HG03457 (cell line): ENCODE measurements around the gene HCN4.

Source experiments
- ATAC-seq: cut with Tn5 transposase; IDR thresholded peaks from one replicate; pipeline ENCODE4 v1.9.1; 2021; ENCODE audit warnings: moderate number of reproducible peaks; ENCODE audit not compliant: unreplicated experiment

HCN4 gene

DNA sequence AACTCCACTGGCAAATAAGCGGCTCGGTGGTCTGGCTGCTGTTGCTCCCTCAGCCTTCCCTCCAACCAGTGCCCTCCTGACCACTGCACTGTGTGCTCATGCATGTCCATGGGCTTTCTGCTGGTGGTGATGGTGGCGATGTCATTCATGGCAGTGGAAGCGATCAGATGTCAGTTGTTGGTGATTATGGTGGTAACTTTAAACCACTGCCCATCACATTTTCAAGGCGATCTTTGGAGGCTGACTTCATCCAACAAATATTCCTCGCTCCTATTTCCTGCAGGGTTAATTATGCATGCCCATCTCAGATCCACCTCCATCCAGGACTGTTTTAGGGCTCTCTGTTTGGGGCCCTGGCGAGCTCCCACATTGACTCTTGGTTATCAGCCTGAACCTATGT lies 13.4 kb upstream of the HCN4 start:
- no peak for ATAC-seq

- no peak for ATAC-seq
Observed at GRCh38 chr15:73380661-73381060, 11.9 kb upstream of the HCN4 start.

- no peak for ATAC-seq
Observed at GRCh38 chr15:73378089-73378488, 9.3 kb upstream of the HCN4 start.

GRCh38 chr15:73375755-73376305 lies 7.1 kb upstream of the HCN4 start:
- no peak for ATAC-seq

GRCh38 chr15:73375012-73375411 lies 6.3 kb upstream of the HCN4 start:
- no peak for ATAC-seq

DNA sequence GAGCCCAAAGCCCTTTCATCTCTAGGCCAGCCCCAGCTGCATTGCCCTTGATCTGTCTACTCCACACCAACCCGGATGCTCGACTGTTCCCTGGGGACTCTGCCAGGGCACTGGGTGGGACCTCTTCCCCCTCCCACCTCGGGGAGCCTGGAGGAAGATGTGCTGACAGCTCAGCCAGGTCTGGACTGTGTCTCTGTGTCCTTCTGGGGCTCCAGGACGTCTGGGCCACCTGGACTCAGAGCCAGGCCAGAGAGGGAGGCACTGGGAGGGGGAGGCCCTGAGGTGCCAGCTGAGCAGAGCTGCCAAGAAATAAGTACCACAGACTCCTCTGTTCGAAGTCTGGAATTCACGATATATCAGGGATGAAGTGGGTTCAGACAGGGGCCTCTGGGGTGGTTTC lies 5.8 kb upstream of the HCN4 start:
- no peak for ATAC-seq

DNA sequence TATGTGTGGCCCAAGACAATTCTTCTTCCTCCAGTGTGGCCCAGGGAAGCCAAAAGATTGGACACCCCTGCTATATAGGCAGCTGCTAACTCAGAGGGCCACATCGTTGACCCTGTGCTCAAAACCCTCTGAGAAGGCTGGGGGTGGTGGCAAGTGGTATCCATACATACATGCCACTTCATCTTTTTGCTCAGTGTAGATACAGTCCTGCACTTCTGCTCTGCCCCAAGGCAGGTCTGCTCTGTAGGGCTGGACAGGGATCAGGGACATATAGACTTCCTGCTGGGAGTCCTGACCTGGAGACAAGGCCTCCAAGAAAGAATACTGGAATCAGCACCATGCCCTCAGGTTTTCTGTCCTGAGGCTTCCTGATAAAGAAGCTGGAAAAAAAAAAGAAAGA lies 4.5 kb upstream of the HCN4 start:
- ATAC-seq = no peak

DNA sequence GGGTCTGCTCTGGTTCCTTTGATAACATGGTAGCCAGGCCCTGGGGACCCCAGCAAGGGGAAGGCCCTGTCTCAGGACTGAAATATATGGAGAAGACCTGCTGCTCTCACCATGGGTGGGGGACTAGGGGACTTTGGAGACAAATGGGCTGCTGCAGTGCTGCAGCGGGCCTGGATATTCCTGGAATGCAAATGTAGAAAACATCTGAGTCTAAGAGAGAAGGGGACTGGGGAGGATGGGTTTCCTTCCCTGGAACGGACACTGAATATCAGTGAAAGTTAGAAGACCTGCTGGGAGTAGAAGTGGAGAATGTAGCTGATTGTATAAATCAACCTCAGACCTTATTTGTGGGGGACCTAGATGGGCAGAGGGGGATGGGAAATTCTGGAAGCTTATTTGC lies 3.1 kb upstream of the HCN4 start:
- ATAC-seq = no peak

DNA sequence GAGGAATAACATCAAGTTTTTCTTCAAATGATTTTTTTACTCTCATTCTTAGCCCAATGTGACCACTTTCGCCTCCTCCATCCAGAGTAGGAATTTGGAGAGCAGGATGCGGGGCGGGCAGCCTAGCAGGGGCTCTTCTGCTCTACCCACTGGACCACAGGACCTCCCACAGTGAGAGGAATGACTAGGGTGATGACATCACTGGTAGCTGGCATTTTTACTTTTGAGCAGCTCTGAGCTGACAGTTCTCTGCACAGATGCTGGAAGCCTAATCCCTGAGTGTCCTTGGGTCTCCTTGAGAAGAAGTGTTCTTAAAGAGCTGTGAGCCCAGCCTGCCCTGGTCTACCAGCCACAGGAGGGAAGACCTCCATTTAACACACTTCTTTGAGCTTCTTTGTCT lies 1.4 kb upstream of the HCN4 start:
- ATAC-seq = no peak

- no peak for ATAC-seq
Observed at GRCh38 chr15:73369154-73369694, 466 bp upstream of the HCN4 start.

- no peak for ATAC-seq
Observed at GRCh38 chr15:73367624-73368300, 996 bp downstream of the HCN4 start.

DNA sequence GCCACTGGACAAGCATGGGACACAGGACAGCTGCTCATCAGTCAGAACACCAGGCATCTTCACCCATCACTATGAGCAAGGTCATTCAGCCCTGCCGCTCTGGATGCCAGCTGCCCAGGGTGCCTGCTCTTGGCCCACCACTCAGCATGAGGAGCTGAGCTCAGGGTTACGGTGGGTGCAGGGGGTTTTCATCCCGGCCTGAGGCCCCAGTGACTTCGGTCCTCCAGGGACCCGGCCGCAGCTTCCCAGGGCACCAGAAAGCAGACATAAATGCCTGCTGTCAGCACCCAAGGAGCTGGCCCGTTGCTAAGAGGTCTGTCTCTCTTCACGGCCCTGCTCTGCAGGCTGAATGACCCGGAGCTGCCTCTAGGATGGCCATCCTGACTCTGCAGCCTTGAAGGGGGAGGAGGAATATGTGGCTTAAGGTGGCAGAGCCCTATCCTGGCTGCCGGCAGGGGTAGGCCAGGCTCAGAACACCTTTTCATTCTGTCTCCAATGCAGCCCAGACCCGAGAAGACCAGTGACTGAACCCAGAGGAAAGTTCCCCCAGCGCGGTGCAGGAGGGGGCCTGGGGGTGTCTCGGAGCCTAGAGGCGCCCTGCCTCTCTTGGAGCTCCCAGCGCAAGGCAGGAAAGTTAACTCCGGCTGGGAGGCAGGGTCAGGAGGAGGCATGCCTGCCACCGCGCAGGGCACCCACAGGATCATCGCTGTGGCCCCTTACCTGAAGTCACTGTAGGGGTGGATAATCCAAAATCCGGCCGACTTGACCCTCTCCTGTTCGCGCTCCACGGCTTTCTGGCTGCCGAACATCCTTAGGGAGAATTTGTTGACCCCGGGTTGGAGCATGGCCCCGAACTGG lies 1.8 kb downstream of the HCN4 start:
- no peak for ATAC-seq

DNA sequence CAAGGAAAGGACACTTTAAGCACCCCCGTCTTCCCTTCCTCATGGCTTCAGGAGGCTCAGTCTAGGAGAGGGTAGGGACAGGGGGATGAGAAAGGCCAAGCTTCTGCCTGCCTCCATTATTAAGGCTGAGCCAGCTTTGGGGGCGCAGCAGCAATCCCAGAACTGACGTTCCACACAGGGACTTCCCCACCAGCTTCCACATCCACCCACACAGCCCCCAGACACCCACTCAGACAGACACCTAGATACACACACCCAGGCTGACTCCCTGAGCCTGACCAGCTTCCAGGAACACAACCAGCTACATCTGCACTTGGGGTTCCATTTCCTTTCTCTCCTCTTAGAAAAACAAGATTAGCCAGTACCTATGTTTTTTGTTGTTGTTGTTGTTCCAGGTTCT lies 4.7 kb downstream of the HCN4 start:
- no peak for ATAC-seq

GRCh38 chr15:73362900-73363299 lies 5.9 kb downstream of the HCN4 start:
- ATAC-seq = no peak

- no peak for ATAC-seq
Observed at GRCh38 chr15:73361337-73361736, 7.4 kb downstream of the HCN4 start.

GRCh38 chr15:73359651-73360050 lies 9.1 kb downstream of the HCN4 start:
- ATAC-seq = no peak

DNA sequence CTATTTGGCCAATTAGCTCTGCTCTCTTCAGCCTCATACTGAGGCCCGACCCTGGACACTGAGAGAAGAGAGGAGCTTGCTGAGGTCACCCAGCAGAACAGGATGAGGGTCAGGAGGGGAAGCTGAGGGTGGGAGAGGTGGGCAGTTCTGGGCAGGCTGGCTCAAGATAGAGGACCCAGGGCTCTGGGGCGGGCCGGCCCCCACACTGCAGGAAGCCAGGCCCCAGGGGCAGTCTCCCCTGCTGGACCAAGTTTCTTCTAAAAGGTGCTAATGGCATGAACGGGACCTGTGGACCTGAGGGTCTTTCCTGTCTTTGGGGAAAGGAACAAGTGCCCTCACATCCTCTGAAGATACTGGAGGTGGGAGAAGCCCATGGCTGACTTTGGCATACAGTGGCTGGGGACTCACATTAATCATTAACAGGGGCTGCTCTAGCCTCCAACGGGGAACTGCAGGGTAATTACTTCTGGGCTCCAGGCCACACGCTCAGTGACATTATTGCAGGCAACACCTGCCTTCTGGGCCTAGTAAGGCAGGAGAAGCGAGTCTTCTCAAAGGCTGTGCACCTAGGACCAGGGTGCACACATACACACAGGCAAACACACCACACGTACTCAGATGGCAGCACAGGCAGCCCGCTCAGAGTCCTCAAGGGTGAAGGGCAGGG lies 10.6 kb downstream of the HCN4 start:
- no peak for ATAC-seq

DNA sequence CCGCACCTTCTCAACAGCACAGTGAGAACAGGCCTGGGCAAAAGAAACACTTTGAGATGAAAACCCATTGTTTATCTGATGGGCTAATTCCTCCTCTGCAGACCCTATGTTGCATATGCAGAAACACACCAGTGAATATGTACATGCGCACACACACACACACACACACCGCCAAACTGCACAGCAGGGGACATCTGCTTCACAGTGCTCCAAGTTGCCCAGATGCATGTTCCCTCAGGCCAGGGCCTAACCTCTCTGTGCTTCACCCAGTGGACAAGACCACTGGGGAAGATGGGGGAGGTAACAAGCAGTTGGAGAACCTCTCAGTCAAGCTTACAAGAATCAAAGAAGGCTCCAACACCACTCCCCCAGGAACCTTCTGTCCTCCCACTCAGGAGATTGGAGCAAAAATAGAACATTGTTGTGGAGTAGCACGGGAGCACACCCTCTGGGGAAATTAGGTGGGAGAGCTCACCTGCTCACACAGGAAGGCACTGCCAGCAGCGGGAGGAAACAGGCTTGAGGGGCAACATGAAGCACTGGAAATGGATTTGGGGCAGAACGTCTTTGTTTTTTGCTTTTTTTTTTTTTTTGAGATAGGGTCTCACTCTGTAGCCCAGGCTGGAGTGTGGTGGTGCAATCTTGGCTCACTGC lies 13.0 kb downstream of the HCN4 start:
- ATAC-seq = no peak

- ATAC-seq = no peak
Observed at GRCh38 chr15:73354241-73354640, 14.5 kb downstream of the HCN4 start.

GRCh38 chr15:73353734-73354133 lies 15.0 kb downstream of the HCN4 start:
- no peak for ATAC-seq

- ATAC-seq = no peak
Observed at GRCh38 chr15:73352082-73352481, 16.7 kb downstream of the HCN4 start.
